Neural cell (in vitro differentiated cells): ENCODE measurements around the gene UGT3A1. TPM values are rescaled to one million over a fixed set of nuclear protein-coding genes. Genes with fewer than 3 reads are reported as not detected.

Experiments
- H2AFZ ChIP-seq: fragments of 200-600, 300-800 bp; sonication (generic), shearing (Covaris generic); 2 replicates; pipeline ENCODE4 v1.6.0; 2014; ENCODE audit warnings: low read depth, mild to moderate bottlenecking, antibody characterized with exemption, low read length, moderate library complexity
- H3F3A ChIP-seq: fragments of 200-600 bp; shearing (Covaris generic); 2 replicates; pipeline ENCODE4 v1.6.1; 2016; ENCODE audit warnings: mild to moderate bottlenecking, moderate library complexity, mixed read lengths, antibody characterized with exemption, low read length; ENCODE audit not compliant: insufficient read depth, poor library complexity, severe bottlenecking
- H3K27ac ChIP-seq: fragments of 200-600, 300-800 bp; sonication (generic), shearing (Covaris generic); 2 replicates; pipeline ENCODE4 v1.5.1; 2014; ENCODE audit warnings: mild to moderate bottlenecking, low read length, moderate library complexity
- H3K27me3 ChIP-seq: fragments of 300-800, 200-600 bp; sonication (generic), shearing (Covaris generic); 2 replicates; pipeline ENCODE4 v1.6.0; 2014; ENCODE audit warnings: mild to moderate bottlenecking, low read depth, low read length, moderate library complexity; ENCODE audit not compliant: insufficient read depth
- H3K36me3 ChIP-seq: fragments of 300-800, 200-600 bp; sonication (generic), shearing (Covaris generic); 2 replicates; pipeline ENCODE4 v1.5.1; 2014; ENCODE audit warnings: mild to moderate bottlenecking, antibody characterized with exemption, low read length, moderate library complexity; ENCODE audit not compliant: insufficient read depth
- H3K4me2 ChIP-seq: fragments of 300-800, 200-600 bp; sonication (generic), shearing (Covaris generic); 2 replicates; pipeline ENCODE4 v1.6.0; 2014; ENCODE audit warnings: mild to moderate bottlenecking, low read length
- H3K4me3 ChIP-seq: fragments of 300-800, 200-600 bp; sonication (generic), shearing (Covaris generic); 2 replicates; pipeline ENCODE4 v1.5.1; 2014; ENCODE audit warnings: mild to moderate bottlenecking, low read length, moderate library complexity
- H3K79me2 ChIP-seq: fragments of 200-600 bp; shearing (Covaris generic); replicated peaks from 2 replicates; pipeline ENCODE4 v1.6.0; 2014; ENCODE audit warnings: mild to moderate bottlenecking, low read length, moderate library complexity; ENCODE audit not compliant: insufficient read depth
- H3K9ac ChIP-seq: fragments of 300-800, 200-600 bp; sonication (generic), shearing (Covaris generic); 2 replicates; pipeline ENCODE4 v1.6.1; 2016; ENCODE audit warnings: mild to moderate bottlenecking, low read length, mixed read lengths
- H3K9me2 ChIP-seq: fragments of 200-600 bp; shearing (Covaris generic); 2 replicates; pipeline ENCODE4 v1.6.1; 2016; ENCODE audit warnings: mild to moderate bottlenecking, low read length, mixed read lengths; ENCODE audit not compliant: insufficient read depth
- H3K9me3 ChIP-seq: fragments of 200-600, 300-800 bp; sonication (generic), shearing (Covaris generic); 2 replicates; pipeline ENCODE4 v1.6.1; 2016; ENCODE audit warnings: mild to moderate bottlenecking, mixed run types, low read length, moderate library complexity, mixed read lengths
- H4K20me1 ChIP-seq: fragments of 200-600 bp; shearing (Covaris generic); 2 replicates; pipeline ENCODE4 v1.6.1; 2016; ENCODE audit warnings: mild to moderate bottlenecking, mixed run types; ENCODE audit not compliant: insufficient read depth
- EP300 ChIP-seq: fragments of 450-650 bp; conservative IDR thresholded peaks from 2 replicates; pipeline ENCODE4 v1.6.1; 2014; ENCODE audit warnings: antibody characterized with exemption, mild to moderate bottlenecking, moderate library complexity; ENCODE audit not compliant: poor library complexity, severe bottlenecking
- EZH2 ChIP-seq: fragments of 200-600, 300-800 bp; shearing (Covaris generic), sonication (generic); IDR thresholded peaks from 2 replicates; pipeline ENCODE4 v1.6.1; 2014; ENCODE audit warnings: antibody characterized with exemption, low read length, borderline replicate concordance, mild to moderate bottlenecking; ENCODE audit not compliant: insufficient read depth, poor library complexity, severe bottlenecking
- MXI1 ChIP-seq: fragments of 450-650 bp; conservative IDR thresholded peaks from 2 replicates; pipeline ENCODE4 v1.6.1; 2014; ENCODE audit warnings: antibody characterized with exemption, mild to moderate bottlenecking; ENCODE audit not compliant: poor library complexity, severe bottlenecking
- POLR2AphosphoS5 ChIP-seq: IDR thresholded peaks from 2 replicates; pipeline ENCODE4 v1.6.1; 2012
- RAD21 ChIP-seq: fragments of 450-650 bp; conservative IDR thresholded peaks from 2 replicates; pipeline ENCODE4 v1.6.1; 2014; ENCODE audit warnings: antibody characterized with exemption, mild to moderate bottlenecking, moderate library complexity
- SMC3 ChIP-seq: fragments of 450-650 bp; conservative IDR thresholded peaks from 2 replicates; pipeline ENCODE4 v1.6.1; 2014; ENCODE audit warnings: antibody characterized with exemption, mild to moderate bottlenecking, moderate library complexity; ENCODE audit not compliant: poor library complexity
- TAF1 ChIP-seq: IDR thresholded peaks from 2 replicates; pipeline ENCODE4 v1.6.1; 2012; ENCODE audit warnings: low read depth
- polyA plus RNA-seq: library from polyadenylated mRNA; depleted of rRNA; stranded (reverse); fragments of >200 nt; gene quantifications from 2 replicates; pipeline ENCODE4 v1.2.3, GENCODE V29; 2014
- TF ChIP-seq, protein P1 (sequence below): fragments of 450-650 bp; IDR thresholded peaks from 2 replicates; pipeline ENCODE4 v1.5.1; 2014; ENCODE audit warnings: antibody characterized with exemption, mild to moderate bottlenecking, moderate library complexity; ENCODE audit not compliant: poor library complexity, severe bottlenecking
- TF ChIP-seq, protein P2 (sequence below): IDR thresholded peaks from 2 replicates; pipeline ENCODE4 v1.6.1; 2012; ENCODE audit warnings: borderline replicate concordance

The UGT3A1 gene
- polyA plus RNA-seq, 1 donor from 2014 or later: not detected

DNA sequence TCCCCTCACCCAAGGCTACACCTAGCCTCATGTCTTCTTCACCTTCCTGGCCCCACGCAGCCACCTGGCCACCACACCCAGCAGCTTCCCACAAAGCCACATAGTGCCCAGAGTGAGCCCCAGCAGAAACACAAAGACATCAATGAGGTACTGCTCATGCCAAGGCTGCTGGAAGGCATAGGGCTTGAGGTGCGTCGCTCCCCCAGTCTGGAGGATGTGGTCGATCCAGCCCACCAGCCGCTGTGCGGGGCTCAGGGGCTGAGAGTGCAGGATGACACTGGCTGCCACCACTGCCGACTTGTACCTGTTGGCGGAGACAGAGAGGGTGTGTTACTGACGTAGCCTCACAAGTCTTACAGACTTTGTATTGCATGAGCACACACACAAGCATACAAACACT lies 37.0 kb downstream of the UGT3A1 start:
- Histone ChIP-seq H3K36me3 (no peaks in the 10 kb centered on the region), H3K9me3 (no peaks in the 10 kb centered on the region), H3K27ac (no peak overlapping the region), H2AFZ (no peak overlapping the region), H3K9me2 (no peaks in the 10 kb centered on the region), H4K20me1 (no peaks in the 10 kb centered on the region), H3K79me2 (no peaks in the 10 kb centered on the region), H3K4me2 (no peak overlapping the region), H3K27me3 (no peaks in the 10 kb centered on the region), H3K9ac (no peak overlapping the region), H3K4me3 (no peak overlapping the region), H3F3A (no peaks in the 10 kb centered on the region)
- TF ChIP-seq TAF1 (no peak), EP300 (no peak), RAD21 (no peak), MXI1 (no peak), SMC3 (no peak), POLR2AphosphoS5 (no peak), EZH2 (no peak)
- TF ChIP-seq, protein P1, sequence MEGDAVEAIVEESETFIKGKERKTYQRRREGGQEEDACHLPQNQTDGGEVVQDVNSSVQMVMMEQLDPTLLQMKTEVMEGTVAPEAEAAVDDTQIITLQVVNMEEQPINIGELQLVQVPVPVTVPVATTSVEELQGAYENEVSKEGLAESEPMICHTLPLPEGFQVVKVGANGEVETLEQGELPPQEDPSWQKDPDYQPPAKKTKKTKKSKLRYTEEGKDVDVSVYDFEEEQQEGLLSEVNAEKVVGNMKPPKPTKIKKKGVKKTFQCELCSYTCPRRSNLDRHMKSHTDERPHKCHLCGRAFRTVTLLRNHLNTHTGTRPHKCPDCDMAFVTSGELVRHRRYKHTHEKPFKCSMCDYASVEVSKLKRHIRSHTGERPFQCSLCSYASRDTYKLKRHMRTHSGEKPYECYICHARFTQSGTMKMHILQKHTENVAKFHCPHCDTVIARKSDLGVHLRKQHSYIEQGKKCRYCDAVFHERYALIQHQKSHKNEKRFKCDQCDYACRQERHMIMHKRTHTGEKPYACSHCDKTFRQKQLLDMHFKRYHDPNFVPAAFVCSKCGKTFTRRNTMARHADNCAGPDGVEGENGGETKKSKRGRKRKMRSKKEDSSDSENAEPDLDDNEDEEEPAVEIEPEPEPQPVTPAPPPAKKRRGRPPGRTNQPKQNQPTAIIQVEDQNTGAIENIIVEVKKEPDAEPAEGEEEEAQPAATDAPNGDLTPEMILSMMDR: no peak
- TF ChIP-seq, protein P2, sequence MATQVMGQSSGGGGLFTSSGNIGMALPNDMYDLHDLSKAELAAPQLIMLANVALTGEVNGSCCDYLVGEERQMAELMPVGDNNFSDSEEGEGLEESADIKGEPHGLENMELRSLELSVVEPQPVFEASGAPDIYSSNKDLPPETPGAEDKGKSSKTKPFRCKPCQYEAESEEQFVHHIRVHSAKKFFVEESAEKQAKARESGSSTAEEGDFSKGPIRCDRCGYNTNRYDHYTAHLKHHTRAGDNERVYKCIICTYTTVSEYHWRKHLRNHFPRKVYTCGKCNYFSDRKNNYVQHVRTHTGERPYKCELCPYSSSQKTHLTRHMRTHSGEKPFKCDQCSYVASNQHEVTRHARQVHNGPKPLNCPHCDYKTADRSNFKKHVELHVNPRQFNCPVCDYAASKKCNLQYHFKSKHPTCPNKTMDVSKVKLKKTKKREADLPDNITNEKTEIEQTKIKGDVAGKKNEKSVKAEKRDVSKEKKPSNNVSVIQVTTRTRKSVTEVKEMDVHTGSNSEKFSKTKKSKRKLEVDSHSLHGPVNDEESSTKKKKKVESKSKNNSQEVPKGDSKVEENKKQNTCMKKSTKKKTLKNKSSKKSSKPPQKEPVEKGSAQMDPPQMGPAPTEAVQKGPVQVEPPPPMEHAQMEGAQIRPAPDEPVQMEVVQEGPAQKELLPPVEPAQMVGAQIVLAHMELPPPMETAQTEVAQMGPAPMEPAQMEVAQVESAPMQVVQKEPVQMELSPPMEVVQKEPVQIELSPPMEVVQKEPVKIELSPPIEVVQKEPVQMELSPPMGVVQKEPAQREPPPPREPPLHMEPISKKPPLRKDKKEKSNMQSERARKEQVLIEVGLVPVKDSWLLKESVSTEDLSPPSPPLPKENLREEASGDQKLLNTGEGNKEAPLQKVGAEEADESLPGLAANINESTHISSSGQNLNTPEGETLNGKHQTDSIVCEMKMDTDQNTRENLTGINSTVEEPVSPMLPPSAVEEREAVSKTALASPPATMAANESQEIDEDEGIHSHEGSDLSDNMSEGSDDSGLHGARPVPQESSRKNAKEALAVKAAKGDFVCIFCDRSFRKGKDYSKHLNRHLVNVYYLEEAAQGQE: no peak

DNA sequence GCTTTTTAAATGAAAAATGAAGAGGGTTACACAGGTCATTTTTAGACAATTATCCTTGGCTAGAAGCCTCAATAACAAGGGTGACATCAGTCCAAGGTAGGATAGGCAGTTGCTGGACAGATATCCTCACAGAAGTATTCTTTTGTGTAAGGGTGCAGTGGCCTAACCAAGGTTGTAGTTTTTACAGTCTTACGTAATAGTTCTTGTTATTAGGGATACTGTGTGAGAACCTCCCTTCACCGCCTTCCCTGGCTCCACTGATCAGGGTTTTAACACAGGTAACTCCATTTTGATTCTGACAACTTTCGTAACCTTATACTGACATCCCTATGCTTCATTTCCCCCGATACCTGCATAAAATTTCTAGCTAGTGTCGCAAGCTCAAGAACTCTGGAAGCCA lies 44.1 kb downstream of the UGT3A1 start:
- no peak overlapping the region for H3K9ac ChIP-seq
- no peaks in the 10 kb centered on the region for H3K9me3 ChIP-seq
- TF ChIP-seq, protein P1: no peak
- TF ChIP-seq POLR2AphosphoS5 (no peak), RAD21 (no peak), MXI1 (no peak), TAF1 (no peak), EP300 (no peak), EZH2 (no peak), SMC3 (no peak)
- TF ChIP-seq, protein P2: no peak
- no peaks in the 10 kb centered on the region for H3F3A ChIP-seq
- H4K20me1 ChIP-seq: no peaks in the 10 kb centered on the region
- no peaks in the 10 kb centered on the region for H3K27me3 ChIP-seq
- no peaks in the 10 kb centered on the region for H3K36me3 ChIP-seq
- no peak overlapping the region for H2AFZ ChIP-seq
- H3K4me3 ChIP-seq: no peak overlapping the region
- H3K27ac ChIP-seq: no peak overlapping the region
- no peaks in the 10 kb centered on the region for H3K79me2 ChIP-seq
- no peaks in the 10 kb centered on the region for H3K9me2 ChIP-seq
- H3K4me2 ChIP-seq: no peak overlapping the region
